Measurements from ENCODE around the gene CD69.

- TF ChIP-seq POLR2A (IDR thresholded peaks at IDR 0.05) (no peak), CTCF (IDR thresholded peaks at IDR 0.05) (no peak)
Observed at GRCh38 chr12:9730011-9730410, 30.7 kb downstream of the CD69 start.
